HG03558 (cell line): ENCODE data around the gene RAET1E.
"Not testable (repeated sequence)": the region's sequence is repeated elsewhere in the genome, so short reads cannot be mapped to it uniquely, and the experiment has no call there.

Experiments
- ATAC-seq: cut with Tn5 transposase; IDR thresholded peaks from one replicate; pipeline ENCODE4 v1.9.1; 2021; ENCODE audit warnings: moderate number of reproducible peaks; ENCODE audit not compliant: unreplicated experiment; ENCODE audit errors: extremely low read depth

RAET1E gene

GRCh38 chr6:149913085-149913484 lies 15.2 kb upstream of the RAET1E start:
- no peak for ATAC-seq

GRCh38 chr6:149912680-149913079 lies 14.8 kb upstream of the RAET1E start:
- not testable (repeated sequence) for ATAC-seq

- no peak for ATAC-seq
Measured at GRCh38 chr6:149910721-149911151, 12.8 kb upstream of the RAET1E start.

GRCh38 chr6:149909701-149910470 lies 12.0 kb upstream of the RAET1E start:
- ATAC-seq, result no peak

GRCh38 chr6:149908480-149908879 lies 10.6 kb upstream of the RAET1E start:
- ATAC-seq, result not testable (repeated sequence)

- no peak for ATAC-seq
Measured at GRCh38 chr6:149907317-149907716, 9.4 kb upstream of the RAET1E start.

GRCh38 chr6:149906405-149906804 lies 8.5 kb upstream of the RAET1E start:
- ATAC-seq, result no peak

- ATAC-seq, result no peak
Measured at GRCh38 chr6:149905911-149906371, 8.0 kb upstream of the RAET1E start.

- ATAC-seq, result no peak
Measured at GRCh38 chr6:149905371-149905910, 7.5 kb upstream of the RAET1E start.

GRCh38 chr6:149904661-149905370 lies 6.9 kb upstream of the RAET1E start:
- ATAC-seq, result no peak

GRCh38 chr6:149903938-149904611 lies 6.2 kb upstream of the RAET1E start:
- no peak for ATAC-seq

GRCh38 chr6:149901444-149902140 lies 3.7 kb upstream of the RAET1E start:
- no peak for ATAC-seq

GRCh38 chr6:149900620-149901443 lies 2.9 kb upstream of the RAET1E start:
- ATAC-seq, result no peak

- no peak for ATAC-seq
Measured at GRCh38 chr6:149899926-149900619, 2.2 kb upstream of the RAET1E start.

- ATAC-seq, result no peak
Measured at GRCh38 chr6:149899486-149899885, 1.6 kb upstream of the RAET1E start.

GRCh38 chr6:149898966-149899365 lies 1.1 kb upstream of the RAET1E start:
- no peak for ATAC-seq

- no peak for ATAC-seq
Measured at GRCh38 chr6:149897015-149897697, 757 bp downstream of the RAET1E start.

GRCh38 chr6:149896491-149896890 lies 1.4 kb downstream of the RAET1E start:
- ATAC-seq, result no peak
